GM21367 (cell line): ENCODE measurements around the gene SLC48A1.

Experiments
- ATAC-seq: cut with Tn5 transposase; IDR thresholded peaks from one replicate; pipeline ENCODE4 v1.9.1; 2021; ENCODE audit not compliant: unreplicated experiment

Gene SLC48A1

DNA sequence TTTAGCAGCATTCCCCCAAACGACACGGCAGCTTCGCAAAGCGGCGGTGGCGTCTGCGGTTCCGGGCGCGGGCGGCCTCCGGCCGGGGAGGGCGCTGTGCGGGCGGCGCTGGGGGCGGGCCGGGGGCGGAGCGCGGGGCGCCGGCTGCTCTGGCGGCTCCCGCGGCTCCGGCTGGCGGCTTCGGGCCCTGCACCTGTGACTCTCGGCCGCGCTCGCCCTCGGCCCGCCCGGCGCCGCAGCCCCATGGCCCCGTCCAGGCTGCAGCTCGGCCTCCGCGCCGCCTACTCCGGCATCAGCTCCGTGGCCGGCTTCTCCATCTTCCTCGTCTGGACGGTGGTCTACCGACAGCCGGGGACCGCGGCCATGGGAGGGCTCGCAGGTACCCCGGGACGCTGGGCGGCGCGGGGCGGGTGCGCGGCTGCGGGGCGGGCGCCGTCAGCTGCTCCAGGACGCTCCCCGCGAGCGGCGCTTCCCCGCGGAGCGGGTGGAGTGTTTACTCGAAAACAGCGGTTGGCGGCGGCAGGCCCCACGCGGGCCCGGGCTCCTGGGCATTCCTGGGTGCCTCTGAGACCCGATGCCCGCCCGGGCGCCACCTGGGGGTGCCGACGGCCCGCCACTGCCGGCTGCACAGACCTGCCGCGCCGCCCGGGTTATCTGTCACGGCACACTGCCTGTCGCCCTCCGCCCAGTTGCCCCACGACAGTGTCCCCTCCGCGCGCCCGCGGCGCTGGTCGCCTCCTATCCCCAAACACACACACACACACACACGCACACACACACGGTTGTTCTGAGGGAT is at the start of gene SLC48A1:
Gene SLC48A1 (plus strand): TSS at position 177 of the 796 bp plus-strand sequence. CDS start 67 bp downstream, at position 244.
- ATAC-seq: peak; percentile 70

DNA sequence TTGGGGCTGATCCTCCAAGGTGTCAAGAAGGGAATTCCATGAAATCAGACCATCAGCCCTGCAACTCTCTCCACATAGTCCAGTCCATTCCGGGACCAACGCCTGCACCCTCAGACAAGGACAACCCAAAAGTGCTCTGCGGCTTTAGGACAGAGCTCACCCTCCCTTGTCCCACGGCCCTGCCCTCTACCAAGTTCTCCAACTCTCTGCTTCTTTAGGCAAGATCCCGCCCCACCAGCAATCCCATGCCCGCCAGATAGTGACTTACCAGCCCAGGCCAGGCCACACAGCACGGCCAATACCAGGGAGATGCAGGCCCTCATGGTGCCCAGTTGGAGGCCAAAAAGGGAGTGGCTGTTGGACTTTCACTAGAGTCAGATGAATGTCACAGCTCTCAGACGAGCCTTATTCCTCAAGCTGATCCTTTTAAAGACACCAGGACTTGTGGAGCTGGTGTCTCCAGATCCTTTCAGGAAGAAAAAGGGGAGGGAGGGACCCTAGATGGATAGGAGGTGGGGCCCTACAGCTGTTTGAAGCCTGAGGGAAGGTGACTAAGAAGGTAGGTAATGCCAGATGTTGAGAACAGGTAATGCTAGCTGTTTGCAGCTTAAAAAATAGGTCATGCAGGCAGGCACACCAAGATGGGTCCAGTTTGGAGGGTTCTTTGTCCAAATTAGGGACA is 47.8 kb upstream of the SLC48A1 start, which contains the start of gene ENDOU:
Gene ENDOU (minus strand): TSS at position 400 of the 682 bp plus-strand sequence. CDS start 77 bp downstream, at position 323.
- ATAC-seq: no peak

DNA sequence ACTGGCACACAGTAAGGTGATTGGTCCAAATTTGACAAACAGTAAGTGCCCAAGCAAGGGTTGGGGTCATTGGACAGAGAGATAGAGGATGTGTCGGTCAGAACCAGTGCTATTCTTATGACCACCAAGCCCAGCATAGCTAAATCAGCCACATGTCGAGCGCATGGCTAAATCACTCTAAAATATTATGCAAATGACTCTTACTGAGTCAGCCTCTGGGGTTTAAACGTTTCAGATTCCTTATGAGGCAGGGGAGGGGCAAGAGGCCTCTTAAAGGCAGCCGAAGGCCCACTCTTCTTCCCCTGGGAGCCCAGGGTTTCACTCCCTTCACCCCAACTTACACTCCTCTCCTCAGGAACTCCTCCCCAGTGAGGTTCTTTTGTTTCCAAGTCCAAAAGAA is 47.1 kb upstream of the SLC48A1 start:
- peak; percentile 84 for ATAC-seq

DNA sequence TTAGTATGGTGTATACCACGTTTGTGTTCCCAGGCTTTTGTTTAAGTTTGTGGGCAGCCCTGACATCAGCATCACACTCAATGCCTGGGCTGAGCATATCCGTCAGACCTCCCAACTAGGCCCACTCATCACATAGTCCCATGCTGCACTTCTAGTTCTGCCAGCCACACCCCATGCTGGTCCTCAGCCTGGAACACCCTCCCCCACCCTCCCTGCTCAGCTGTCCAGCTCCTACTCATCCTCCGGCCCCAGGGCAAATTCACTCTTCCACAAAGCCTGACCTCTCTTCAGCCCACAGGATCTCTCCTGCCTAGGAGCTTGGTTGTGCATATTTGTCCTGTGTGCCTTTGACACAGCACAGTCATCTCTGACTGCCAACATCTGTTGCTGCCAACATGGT is 43.8 kb upstream of the SLC48A1 start:
- no peak for ATAC-seq

DNA sequence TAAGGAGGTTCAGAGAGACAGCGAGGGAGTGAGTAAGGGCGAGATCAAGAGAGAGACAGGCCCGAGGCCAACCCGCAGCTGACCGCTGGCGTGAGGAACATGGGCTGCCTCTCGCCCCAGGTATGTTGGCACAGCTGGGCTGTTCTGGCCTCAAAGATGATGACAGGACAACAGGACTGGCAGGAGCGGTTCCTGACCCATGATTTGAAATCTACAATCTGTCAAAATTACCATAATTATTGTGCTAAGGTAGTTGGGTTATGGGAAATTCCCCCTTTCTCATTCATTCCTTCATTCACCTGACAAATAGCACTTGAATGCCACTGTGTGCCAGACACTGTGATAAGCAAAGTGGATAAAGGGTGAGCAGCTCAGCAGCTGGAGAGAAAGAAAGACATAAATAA is 42.7 kb upstream of the SLC48A1 start:
- no peak for ATAC-seq

DNA sequence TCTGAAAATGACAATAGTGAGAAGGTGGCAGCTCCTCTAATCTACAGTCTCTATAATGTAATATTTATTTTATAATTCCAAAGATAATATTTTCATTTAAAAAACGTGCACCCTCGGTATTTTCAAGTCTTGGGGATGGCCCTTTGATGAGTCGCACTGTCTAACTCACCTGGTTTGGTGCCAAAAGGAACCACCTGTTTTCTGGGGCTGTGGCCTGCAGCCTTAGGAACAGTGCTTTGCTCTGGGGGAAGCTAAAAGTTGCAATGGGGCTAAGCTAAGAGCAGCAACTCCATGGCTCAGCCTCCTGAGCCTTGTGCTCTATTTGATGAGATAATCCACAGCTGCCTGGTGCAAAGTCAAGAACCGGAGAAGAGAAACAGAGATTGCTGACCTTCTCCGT is 41.3 kb upstream of the SLC48A1 start:
- ATAC-seq: no peak

DNA sequence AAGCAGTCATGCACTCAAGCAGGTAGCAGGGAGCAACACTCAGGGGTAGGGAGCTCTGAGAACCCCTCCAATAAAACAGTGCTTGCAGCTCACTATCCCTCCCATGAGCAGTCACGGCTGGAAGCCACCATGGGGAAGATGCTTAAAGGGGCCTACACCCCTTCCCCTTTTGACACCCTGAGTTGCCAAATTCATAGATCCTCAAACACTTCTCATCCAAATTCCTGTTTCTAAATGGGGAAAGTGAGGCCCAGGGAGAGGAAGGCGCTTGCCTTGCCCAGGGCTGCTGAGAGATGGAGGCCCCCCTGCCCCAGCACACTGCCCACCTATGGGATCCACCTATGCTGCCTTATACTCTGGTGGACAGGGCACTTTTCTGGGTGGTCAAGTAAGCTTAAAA is 40.5 kb upstream of the SLC48A1 start:
- ATAC-seq: no peak

DNA sequence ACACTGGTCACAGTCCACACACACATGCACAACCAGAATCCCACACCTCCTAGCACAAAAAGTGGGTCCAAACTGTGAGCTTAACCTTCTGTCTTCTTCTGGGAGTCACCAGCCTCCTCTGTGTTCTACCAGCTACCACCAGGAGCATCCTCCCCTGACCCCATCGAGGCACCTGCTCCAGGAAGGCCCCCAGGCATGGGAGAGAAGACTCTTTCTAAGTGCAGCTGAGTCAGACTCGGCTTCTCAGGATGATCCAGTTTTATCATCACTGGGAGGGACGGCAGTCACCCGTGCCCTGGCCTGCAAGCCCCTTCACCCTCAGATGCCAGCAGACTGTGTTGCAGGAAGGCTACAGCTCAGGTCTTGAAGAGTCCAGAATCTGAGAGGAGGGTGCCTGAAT is 39.9 kb upstream of the SLC48A1 start:
- no peak for ATAC-seq

DNA sequence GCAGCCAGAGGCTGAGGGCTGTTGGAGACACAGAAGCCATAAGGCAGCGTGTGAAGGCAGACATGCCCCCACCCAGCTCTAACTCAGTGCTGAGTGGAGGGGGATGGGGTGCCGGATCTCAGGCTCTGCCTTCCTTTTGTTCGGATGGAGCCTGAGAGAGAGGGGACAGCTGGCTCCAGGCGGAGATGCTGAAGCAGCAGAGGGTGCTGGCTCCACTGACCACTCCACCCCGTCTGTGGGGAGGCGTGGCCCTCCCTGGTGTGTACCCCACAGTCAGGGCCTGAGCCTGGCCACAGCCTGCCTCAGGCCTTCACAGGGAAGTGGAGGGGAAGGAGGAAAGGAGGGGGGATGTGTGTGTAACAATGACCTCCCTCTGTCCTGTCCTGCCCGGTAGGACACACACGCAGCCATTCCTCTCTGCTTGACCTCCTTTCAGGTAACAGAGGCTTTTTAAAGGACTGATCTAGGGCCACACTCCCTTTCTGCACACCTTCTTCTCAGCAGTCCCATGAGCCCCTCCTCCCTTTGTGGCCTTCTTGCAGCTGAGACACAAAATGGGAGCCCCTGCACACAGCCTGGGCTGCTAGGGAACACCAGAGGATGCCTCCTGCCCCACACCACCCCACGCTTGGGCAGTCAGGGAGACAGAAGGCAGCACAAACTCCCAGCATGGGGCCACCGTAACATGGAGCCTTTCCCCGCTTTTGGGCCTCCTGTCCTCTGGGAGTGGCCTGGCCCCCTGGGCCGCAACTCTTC is 38.1 kb upstream of the SLC48A1 start:
- no peak for ATAC-seq

DNA sequence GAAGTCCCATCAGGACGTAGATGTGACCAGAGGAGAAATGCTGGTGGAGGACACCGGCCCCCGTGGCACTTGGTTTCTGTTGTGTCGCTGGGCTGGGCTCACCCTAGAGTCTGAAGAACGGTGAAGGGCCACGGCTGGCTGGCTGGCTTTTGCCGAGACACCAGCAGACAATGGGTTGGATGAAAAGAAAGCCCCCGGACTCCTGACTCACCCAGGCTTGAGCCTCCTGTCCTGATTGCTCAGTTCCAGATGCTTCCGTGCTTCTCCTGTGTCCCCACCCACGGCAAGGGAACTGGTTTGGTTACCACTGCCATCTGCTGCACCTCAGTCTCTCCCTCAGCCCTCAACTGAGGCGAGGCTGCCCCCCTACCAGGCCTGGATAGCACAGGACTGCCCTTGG is 37.4 kb upstream of the SLC48A1 start:
- no peak for ATAC-seq

DNA sequence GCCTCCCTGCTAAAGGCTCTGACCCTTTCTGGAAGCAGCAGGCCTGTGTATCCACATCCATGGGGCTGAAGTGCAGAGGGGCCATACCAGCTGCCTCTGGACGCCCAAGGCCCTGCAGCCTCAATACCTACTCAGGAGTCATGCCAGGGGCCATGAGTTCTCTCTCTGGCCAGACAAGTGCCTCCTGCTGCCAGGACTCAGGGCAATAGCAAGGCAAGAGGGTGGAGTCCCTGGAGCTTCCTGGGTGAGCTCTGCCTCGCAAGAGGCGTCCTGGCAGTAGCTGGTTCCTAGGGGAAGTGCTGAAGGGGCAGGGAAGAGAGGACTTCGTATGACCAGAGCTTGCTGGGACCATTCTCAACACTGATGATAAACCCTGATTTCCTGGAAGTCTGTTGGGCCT is 36.8 kb upstream of the SLC48A1 start:
- no peak for ATAC-seq

DNA sequence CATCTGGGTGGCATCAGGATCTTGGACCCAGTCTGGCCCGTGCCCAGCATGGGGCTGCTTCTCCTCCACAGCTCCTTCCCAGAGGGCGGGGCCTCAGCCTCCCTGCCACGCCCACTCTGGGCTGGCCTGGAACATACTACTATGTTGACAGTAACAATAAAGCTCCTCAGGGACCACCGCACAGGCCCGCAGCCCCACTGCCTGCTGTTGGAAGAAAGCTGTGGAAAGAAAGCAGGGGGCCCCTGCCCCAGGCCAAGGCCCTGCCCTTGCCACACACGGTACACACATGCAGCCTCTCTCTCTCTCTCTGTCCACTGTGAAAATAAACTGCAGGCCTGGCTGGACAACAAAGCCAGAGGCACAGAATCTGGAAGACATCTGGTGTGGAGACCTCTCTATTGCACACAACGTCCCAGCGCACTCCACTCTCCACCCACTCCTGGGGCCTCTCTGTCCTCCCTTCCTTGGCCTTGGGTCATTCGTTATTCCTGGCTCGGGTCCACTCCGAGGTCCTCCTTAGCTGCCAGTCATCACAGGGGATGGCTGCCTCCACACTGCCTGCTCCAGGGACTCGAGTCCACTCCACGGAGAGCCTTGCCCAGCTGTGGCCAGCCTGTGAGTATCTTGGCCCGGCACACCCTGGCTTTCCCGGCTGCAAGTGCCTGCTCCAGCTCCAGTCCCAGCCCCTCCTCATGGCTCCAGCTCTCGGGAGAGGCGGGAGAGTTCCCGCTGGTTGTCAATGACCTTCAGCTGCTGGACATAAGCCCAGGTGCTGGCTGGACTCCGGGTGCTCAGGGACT is 36.0 kb upstream of the SLC48A1 start:
- ATAC-seq: no peak

DNA sequence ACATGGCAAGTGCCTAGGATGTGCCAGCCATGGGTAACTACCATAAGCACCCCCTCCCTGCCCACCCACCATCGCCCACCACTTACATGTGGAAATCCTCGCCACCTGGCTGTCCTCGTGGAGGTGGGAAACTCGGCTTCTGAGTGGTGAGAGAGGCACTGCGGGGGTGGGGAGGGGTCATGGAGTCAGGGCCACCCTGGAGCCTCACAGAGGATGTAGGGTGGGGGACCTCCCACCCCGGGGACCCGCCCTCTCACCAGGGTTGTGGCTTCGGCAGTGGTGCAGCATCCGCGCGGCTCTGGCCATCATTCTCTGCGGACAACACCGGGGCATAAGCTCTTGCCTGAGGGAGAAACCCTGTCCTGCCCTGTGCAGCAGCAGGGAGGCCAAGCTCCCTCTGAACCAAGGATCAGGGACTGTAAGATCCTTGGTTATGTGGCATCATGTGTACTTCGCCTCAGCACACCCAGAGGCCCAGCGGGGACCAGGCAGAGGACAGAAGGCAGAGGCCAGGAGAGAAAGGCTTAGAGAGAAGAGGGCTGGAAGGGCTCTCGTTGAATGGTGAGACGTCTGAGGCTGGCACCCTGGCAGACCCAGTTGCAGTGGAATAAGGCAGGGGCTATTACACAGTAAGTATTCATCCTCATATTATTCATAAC is 35.0 kb upstream of the SLC48A1 start:
- ATAC-seq: no peak

DNA sequence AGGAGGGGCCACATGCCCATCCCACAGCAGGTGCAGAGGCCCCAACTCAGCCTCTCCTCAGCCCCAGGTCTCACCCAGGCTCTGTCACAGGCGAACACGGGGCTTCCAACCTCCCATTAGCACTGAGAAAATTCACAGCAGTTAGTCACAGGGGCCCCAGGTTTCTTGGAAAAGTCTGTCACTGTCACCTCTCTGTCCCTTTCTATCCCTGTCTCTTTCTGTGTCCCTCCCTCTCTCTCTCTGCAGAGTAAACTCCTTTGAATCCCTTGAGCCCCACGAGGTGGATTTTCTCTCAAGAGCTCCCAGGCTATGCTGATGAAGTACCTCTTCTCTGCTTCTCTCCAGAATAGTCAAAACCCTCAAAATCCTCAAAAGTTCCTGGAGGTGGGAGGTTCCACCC is 33.7 kb upstream of the SLC48A1 start:
- no peak for ATAC-seq

DNA sequence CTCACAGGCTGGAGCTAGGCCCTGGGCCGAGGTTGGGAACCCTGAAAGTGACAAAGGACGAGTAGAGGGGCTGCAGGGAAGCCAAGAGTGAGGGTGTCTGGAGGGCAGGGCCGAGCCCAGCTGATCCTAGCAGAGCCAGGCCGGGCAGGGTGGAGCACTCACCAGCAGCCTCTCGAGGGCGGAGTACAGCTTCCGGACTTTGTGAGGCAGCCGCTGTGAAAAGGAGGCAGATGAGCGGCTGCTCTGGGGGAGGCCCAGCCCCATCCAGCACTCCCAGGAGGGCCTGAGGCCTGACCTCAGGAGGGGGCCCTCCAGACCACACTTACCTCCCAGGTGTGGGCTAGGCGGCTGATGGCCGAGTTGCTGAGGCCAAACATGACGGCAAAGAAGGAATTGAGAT is 33.1 kb upstream of the SLC48A1 start:
- peak; percentile 56 for ATAC-seq

DNA sequence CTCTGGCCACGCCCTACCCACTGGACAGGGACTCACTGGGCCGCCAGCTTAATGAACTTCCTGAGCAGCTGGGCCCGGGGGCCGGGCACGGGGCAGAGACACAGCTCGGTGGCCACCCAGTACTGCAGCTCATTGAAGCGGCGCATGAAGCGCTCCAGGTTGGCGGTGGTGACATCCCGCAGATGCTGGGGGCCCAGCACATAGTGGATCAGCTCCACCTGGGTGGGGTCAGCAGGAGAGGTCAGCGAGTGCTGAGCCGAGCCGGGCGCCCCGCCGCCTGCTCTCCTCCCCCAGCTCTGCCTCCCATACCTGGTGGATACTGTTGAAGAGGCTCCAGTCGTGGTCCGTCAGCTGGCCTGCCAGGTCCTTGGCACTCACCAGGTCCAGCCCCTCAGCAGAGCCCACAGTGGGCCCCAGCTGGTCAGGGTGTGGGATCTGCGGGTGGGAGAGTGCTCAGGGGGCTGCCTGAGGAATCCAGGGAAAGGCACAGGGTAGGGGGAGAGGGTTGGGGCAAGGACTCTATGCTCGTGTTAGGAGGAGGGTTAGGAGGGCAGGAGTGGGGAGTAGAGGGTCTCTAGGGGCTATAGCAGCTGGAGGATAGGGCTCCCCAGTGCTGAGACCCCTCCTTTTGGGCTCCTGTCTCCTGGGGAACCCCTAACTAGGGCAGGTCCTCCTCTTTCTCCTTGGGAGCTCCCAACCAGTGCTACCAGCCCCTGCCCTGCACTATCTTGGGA is 32.3 kb upstream of the SLC48A1 start:
- peak; percentile 33 for ATAC-seq

DNA sequence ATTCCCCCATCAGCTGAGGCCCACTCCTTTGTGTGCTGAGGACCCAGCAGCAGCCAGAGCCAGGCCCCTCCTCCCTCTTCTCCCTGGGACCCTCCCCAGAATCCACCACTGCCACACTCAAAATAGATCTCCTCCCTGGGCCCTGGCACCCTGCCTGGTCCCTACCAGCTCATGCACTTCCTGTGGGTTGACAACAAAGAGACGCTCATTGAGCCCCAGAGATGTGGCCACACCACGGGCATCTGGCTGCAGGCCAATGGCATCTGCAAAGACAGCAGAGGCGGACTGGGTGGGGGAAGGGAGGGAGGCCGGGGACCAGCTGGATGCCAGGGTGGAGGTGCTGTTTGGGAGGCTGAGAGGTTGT is 31.7 kb upstream of the SLC48A1 start:
- ATAC-seq: no peak

DNA sequence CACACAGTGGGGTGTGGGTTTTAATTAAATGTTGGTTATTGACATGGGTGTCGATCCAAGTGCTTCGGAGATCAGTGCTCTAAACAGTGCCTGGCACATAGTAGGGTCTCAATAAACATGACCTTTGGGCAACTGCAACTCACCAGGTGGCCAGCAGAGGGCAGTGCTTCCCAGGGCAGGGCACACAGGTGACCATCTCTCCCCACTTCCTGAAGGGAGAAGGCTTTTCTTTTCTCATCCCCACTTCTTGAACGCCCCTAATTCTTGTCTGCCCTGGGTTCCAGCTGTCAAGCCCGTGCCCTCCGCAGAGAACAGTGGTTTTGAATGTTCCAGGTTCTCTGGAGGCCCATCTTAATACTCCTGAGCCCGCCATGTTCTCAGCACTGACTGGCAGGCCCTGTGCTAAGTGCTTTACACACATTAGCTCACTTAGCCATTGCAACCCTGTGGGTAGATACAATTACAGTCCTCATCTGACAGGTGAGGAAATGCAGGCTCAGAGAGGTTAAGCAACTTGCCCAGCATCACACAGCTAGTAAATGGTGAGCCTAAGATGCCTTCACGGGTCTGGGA is 30.7 kb upstream of the SLC48A1 start:
- ATAC-seq: no peak

DNA sequence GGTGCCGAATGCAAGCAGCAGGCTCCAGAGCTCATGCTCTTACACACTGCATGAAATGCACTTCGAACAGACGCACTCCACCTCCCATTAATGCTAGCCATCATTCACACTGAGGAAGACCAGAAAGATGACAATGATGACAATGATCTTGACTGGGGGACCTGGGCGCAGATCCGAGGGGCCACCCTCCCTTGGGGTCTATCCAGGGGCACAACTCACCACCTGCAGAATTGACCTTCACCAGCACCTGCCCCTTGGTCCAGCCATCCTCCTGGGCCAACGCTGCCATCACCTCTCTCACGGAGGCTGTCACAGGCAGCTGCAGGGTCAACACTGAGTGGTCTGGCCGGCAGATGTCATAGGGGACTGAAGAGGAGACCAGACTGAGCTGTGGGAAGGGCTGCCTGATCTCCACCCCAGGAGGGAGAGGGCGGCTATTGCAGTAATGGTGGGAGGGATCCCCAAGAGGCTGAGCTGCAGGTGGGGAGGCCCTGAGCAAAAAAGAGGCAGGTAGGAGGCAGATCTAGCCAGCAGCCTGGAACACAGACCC is 29.7 kb upstream of the SLC48A1 start:
- ATAC-seq: no peak
